Myocyte (in vitro differentiated cells): ENCODE measurements around the gene NUMBL. TPM values are rescaled to one million over a fixed set of nuclear protein-coding genes. Genes with fewer than 3 reads are reported as not detected.
"Not testable (repeated sequence)": the region's sequence is repeated elsewhere in the genome, so short reads cannot be mapped to it uniquely, and the experiment has no call there.

ENCODE experiments used
- DNase-seq: peaks from one replicate; pipeline ENCODE4 v3.0.0-alpha.2; 2012; ENCODE audit warnings: low read depth
- polyA plus RNA-seq: library from polyadenylated mRNA; unstranded; fragments of >200 nt; gene quantifications from one replicate; pipeline ENCODE4 v1.2.1, GENCODE V29; 2012; ENCODE audit warnings: missing spikeins
- total RNA-seq: library from RNA; depleted of rRNA; stranded (reverse); fragments of >200 nt; gene quantifications from 2 replicates; pipeline ENCODE4 v1.2.3, GENCODE V29; 2014

Gene NUMBL
- total RNA-seq, result 75.4 and 112 TPM in 2 replicates
- polyA plus RNA-seq, result 69.8 TPM

DNA sequence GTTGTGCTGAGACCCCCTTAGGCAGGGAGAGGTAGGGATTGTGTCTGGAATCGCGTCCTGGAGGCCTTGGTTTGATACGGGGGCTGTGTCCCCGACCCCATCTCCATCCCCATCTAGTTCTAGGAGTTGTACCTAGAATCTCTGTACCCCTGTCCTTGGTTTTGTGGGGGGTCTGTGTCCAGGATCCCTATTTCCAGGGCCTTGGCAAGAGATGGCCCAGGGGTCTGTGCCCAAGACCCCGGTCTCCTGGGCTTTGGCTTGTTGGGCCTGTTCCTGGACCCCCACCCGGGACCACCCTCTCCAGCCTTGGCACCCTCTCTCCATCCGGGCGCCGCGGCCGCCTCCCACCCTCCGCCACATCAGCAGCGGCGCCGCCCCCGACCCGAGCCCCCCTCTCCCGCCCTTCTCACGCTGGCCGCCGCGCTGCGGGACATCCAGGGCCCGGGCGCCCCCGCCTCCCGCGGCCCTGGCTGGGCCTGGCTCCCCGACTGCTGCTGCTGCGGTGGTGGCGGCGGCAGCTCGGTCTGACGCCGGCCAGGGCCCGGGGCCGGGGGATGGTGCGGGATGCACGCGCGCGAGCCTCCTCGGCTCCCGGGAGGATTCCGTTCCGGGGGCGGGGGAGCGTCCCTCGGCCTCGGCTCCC lies at the start of gene NUMBL:
NUMBL (minus strand) TSS at position 602 of the 643 bp plus-strand sequence; CDS start at position 434, 168 bp downstream.
- no peak for DNase-seq

DNA sequence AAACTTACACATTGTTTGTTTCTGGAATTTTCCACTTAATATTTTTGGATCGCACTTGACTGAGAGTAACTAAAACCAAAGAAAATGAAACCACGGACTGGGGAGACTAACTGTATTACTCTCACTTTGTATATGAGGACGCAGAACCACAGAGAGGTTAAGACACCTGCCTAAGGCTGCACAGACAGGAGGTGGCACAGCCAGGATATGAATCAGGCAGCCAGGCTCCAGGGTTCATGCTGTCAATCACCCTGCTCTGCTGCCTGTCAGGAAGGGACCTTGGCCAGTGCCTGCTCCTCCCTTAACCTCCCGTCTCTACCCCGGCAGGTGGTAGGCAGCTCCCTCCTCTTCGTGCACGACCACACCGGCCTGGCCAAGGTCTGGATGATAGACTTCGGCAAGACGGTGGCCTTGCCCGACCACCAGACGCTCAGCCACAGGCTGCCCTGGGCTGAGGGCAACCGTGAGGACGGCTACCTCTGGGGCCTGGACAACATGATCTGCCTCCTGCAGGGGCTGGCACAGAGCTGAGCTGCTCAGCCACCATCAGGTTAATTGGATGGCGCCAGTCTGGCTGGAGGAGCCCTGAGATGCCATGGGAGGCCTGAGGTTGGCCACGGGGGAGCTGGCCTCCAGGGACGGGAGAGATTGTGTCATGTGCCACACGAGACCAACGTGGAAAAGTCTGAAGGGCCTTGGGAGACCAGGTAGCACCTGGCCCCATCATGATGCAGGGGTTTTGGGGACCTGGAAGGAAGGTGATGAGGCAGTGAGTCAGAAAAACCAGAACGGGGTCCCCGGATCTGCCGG lies 48.8 kb upstream of the NUMBL start:
- no peak for DNase-seq

DNA sequence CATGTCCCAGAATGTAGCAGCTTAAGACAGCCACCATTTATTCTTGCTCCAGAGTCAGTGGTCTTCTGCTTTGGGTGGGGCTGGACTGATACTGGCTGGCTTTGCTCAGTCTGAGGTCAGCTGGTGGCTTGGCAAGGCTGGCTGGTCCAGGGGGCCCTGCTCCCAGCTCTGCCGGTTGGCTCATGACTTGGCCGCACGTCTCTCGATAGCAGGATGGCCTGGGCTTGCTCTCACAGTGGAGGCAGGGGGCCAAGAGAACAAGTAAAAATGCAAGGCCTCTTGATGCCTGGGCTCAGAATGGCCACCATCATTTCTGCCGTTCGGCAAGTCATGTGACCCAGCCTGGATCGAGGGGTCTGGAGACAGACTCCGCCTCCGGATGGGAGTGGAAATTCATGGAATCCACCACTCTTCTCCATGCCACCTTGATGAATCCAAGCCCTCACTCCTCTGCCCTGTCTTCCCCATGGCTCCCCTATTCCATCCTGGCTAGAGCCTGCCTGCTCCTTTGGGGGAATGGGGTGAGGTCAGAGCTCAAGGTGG lies 46.7 kb upstream of the NUMBL start:
- no peak for DNase-seq

DNA sequence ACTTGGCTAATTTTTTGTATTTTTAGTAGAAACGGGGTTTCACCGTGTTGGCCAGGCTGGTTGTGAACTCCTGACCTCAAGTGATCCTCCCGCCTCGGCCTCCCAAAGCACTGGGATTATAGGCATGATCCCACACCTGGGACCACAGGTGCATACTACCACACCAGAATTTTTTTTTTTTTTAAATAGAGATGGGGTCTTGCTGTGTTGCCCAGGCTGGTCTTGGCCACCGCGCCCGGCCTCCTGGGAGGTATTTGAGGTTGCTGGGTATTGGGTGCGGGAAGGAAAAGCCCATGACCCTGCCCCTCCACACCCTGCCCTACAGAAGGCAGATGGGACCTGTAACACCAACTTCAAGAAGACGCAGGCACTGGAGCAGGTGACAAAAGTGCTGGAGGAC lies 46.2 kb upstream of the NUMBL start:
- no peak for DNase-seq

DNA sequence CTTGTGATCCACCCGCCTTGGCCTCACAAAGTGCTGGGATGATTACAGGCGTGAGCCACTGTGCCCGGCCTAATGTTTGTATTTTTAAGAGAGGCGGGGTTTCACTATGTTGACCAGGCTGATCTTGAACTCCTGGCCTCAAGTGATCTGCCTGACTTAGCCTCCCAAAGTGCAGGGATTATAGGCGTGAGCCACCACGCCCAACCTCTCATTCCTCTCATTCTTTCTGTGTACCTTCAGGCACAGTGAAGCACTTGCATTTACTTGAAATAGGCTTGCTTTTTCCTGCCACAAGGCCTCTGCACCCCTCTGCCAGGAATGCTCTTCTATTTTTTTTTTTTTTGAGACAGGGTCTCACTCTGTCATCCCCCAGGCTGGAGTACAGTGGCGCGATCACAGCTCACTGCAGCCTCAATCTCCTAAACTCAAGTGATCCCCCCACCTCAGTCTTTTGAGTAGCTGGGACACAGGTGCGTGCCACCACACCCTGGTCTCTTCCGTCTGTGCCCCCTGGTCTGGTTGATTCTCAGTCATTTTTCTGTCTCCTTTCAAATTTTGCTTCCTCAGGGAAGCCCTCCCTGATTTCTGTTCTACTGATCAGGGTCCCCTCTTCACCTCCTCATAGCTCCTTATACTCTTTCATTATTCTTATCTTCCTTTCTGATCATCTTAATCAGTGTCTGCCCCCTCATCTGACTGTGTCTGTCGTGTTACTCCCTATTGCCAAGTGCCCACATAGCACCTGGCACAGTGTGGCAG lies 44.7 kb upstream of the NUMBL start:
- DNase-seq, result no peak

DNA sequence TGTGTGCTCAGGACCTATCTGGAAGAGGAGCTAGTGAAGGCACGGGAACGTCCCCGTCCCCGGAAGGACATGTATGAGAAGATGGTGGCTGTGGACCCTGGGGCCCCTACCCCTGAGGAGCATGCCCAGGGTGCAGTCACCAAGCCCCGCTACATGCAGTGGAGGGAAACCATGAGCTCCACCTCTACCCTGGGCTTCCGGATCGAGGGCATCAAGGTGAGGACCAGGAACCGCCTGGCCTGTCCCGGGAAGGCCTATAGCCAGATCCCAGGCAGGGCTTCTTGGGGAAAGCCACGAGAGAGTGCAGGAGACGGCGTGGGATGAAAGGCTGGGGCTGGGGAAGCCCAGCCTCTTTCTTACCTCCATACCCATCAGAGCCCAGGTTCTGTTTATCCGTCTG lies 42.7 kb upstream of the NUMBL start:
- no peak for DNase-seq

DNA sequence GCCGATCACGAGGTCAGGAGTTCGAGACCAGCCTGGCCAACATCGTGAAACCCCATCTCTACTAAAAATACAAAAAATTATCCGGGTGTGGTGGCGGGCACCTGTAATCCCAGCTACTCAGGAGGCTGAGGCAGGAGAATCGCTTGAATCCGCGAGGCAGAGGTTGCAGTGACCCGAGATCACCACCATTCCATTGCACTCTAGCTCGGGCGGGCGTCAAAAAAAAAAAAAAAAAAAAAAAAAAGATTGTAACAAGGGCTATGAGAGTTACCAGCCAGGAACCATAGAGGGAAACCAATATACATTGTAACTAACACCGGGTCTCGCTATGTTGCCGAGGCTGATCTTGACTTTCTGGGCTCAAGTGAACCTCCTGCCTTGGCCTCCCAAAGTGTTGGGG lies 41.9 kb upstream of the NUMBL start:
- DNase-seq, result not testable (repeated sequence)

DNA sequence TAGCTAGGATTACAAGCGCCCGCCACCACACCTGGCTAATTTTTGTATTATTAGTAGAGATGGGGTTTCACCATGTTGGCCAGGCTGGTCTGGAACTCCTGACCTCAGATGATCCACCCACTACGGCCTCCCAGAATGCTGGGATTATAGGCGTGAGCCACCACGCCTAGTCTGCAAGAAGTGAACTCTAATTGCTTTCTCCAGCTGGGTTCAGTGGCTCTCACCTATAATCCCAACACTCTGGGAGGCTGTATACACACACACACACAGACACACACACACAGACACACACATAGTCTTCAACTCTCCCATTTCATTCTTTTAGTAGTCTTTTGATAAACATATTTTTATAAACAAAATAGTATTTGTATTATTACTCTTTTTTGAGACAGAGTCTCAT lies 39.6 kb upstream of the NUMBL start:
- not testable (repeated sequence) for DNase-seq

DNA sequence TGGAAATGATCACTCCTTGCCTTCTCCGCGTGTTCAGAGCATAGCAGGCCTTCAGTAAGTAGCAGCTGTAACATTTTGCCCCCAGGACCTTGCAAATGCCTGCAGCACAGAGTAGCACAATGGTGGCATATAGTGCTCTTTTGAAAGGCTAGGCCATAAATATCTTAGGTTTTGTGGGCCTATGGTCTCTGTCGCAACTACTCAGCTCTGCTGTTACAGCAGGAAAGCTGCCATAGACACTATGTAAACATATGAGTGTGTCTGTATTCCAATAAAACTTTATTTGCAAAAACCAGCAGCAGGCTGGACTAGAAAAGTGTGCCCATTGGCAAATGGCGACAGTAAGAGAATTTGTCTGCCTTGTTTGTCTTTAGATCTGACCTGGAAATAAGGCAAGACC lies 35.8 kb upstream of the NUMBL start:
- DNase-seq, result no peak

DNA sequence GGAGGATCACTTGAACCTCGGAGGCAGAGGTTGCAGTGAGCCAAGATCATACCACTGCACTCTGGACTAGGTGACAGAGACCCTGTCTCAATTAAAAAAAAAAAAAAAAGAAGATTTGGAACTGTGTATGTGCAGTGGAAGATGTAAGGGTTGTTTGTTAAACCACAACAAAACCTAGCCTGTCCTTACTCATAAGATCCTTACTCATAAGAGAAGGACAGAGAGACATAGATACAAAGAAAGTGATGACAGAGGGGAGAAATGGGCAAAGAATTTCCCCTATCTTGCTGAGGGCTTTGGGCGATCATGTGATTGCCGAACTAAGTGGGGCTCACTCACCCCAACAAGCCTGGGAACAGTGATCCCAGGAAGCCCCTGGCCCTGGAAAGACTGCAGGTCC lies 34.4 kb upstream of the NUMBL start:
- no peak for DNase-seq

DNA sequence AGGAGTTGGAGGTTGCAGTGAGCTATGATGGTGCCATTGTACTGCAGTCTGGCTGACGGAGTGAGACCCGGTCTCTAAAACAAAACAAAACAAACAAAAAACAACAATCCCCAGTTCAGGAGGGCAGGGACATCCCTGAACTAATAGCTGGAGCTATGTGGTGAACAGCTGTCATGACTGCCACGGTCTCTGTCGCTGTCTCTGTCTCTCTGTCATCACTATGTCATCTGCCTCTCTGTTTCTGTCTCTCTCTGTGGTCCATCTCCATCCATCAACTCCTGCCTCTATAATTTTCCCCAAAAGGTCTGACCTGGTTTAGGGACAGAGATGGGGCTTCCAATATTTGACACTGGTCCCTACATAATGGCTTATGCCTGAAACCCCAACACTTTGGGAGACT lies 33.9 kb upstream of the NUMBL start:
- DNase-seq, result no peak

DNA sequence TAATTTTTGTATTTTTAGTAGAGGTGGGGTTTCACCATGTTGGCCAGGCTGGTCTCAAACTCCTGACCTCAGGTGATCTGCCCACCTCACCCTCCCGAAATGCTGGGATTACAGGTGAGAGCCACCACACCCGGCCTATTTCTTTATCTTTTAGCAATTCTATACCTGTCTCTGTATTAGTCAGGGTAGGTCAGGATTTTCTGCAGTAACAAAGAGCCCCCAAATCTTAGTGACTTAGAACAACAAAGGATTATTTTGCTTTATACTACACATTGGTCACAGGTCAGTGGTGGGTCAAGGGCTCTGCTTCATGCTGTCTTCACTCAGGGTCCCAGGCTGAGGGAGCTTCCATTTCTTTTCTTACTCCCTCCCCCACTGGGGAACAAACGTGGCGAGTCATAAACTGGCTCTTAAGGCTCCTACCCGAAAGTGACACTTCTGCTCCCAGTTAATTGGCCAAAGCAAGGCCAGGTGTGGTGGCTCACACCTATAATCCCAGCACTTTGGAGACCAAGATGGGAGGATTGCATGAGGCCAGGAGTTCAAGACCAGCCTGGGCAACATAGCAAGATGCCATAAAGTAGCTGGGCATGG lies 33.3 kb upstream of the NUMBL start:
- DNase-seq, result no peak

DNA sequence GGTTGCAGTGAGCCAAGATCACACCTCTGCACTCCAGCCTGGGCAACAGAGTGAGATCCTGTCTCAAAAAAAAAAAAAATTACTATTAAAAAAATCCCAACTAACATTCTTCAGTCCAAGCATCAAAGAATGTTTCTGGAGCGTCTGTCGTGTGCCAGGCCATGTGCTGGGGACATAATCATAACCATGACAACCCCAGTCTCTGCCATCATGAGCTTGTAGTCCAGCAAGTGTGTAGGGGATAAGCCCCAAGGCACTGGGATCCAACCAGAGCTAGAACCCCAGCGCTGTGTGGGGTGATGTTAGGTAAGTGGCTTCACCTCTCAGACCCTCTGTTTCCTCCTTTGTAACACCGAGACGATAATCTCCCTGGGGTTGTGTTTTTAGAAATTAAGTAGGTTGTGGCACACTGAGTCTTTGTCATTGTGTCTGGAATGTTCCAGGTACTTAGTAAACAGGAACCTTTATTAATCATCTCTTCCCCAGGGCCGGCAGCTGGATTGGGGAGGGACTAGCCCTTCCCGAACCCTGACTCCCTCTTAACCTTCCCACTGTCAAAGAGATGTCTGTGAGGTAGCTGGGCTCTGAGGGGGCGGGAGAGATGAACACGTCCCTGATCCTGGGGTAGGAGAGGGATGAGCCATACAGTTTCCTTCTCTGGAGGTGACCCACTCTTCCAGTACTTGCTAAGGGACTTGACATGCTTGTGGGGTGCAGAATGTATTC lies 31.6 kb upstream of the NUMBL start:
- DNase-seq, result no peak

DNA sequence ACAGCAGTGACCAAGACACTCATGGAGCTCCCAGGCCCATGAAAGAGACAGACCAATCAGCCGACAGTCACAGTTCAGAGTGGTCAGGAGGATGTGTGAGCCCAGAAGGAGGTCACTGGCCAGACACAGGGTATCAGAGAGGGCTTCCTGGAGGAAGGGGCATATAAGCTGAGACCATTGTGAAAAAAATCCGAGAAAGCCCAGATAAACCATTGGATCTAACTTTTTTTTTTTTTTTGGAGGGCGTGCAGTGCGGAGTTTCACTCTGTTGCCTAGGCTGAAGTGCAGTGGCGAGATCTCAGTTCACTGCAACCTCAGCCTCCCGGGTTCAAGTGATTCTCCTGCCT lies 30.7 kb upstream of the NUMBL start:
- no peak for DNase-seq

DNA sequence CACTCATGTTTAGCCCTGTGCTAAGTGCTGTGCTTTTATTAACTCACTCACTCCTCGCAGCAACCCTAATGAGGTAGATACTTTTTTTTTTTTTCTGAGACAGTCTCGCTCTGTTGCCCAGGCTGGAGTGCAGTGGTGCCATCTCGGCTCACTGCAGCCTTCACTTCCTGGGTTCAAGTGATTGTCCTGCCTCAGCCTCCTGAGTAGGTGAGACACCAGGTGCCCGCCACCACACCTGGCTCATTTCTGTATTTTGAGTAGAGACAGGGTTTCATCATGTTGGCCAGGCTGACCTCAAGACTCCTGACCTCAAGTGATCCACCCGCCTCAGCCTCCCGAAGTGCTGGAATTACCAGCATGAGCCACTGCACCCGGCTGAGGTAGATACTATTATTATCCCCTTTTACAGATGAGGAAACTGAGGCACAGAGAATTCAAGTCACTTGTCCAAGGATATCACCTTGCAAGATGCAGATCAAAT lies 29.0 kb upstream of the NUMBL start:
- DNase-seq, result peak; percentile 32

DNA sequence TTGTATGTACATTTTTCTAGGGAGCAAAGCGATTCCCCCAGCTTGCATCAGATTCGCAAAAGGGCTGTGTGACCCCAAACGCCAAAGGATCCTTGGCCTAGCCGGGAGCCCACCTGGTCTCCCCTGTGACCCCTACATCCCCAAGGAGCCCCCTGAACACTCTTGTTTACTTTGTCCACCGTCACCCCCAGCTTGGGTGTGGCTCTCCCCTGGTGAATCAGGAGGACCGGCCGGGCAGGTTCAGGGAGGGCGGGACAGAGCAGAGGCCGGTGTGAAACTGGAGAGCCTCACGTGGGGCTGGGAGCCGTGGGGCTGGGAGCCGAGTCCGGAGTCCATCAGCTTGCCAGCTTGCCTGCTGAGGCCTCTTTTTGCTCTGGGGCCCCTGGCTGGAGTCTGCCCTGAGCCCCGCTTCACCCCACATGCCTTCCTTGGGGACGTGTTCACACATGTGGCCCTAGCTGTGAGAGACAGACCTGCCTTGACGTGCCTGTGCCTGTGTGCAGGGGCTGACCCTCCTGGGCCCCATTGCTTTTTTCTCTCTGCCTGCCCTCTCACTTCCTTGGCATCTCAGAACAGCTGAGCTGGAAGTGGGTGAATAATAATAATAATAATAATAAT lies 28.4 kb upstream of the NUMBL start:
- peak; percentile 43 for DNase-seq

DNA sequence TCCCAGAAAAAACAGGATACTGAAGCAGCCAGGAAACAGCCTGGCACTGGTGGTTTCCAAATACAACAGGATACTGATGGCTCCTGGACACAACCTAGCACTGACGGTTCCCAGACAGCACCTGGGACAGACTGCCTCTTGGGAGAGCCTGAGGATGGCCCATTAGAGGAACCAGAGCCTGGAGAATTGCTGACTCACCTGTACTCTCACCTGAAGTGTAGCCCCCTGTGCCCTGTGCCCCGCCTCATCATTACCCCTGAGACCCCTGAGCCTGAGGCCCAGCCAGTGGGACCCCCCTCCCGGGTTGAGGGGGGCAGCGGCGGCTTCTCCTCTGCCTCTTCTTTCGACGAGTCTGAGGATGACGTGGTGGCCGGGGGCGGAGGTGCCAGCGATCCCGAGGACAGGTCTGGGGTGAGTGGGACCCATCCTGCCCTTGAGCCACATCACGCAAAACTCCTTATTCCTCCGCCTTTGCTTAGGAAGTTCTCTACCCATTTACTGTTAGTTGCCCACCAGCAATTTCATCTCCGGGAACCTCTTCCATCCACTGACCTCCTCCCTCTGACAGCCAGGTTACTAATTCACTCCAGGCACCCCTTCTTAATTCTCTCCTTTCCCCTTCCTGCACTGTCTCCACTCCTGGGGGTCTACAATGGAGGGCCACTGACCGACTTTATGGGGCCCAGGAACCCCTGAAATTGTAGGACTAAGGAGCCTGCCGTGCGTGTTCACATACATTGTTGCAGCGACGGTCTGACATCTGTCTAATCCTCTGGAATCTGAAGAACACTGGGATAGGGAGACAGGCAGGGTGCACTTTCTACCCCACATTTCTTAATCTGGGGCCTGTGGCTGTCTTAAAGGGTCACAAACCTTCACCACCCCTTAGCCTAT lies 27.7 kb upstream of the NUMBL start:
- no peak for DNase-seq

DNA sequence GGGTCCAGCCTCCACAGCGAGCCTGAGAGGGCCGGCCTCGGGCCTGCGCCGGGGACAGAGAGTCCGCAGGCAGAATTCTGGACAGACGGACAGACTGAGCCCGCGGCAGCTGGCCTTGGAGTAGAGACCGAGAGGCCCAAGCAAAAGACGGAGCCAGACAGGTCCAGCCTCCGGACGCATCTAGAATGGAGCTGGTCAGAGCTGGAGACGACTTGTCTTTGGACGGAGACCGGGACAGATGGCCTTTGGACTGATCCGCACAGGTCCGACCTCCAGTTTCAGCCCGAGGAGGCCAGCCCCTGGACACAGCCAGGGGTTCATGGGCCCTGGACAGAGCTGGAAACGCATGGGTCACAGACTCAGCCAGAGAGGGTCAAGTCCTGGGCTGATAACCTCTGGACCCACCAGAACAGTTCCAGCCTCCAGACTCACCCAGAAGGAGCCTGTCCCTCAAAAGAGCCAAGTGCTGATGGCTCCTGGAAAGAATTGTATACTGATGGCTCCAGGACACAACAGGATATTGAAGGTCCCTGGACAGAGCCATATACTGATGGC lies 27.0 kb upstream of the NUMBL start:
- DNase-seq, result peak; percentile 26
